Prostate gland (tissue), 2 donors: ENCODE data around the gene KLK11. TPM values are rescaled to one million over a fixed set of nuclear protein-coding genes. Genes with fewer than 3 reads are reported as not detected.

Experiments used
- DNase-seq: peaks from one replicate; pipeline ENCODE4 v3.0.0-alpha.2; 2019; ENCODE audit warnings: low spot score
- H3K27ac ChIP-seq, 2 donors: fragments of 200-600 bp; sonication (generic); 2 replicates each; pipeline ENCODE4 v1.5.1; 2017 to 2019
- H3K27me3 ChIP-seq: fragments of 200-600 bp; sonication (generic); replicated peaks from 2 replicates; pipeline ENCODE4 v1.5.1; 2019; ENCODE audit not compliant: insufficient read depth
- H3K36me3 ChIP-seq, 2 donors: fragments of 200-600 bp; sonication (generic); 1 replicate in 1 of 2; 2 replicates in 1 of 2; pipeline versions ENCODE4 v1.5.1 to v1.8.1; 2017 to 2019
- H3K4me1 ChIP-seq: fragments of 200-600 bp; sonication (generic); replicated peaks from 2 replicates; pipeline ENCODE4 v1.5.1; 2019
- H3K4me3 ChIP-seq, 2 donors: fragments of 200-600 bp; sonication (generic); 2 replicates each; pipeline ENCODE4 v1.5.1; 2017 to 2019
- H3K9me3 ChIP-seq: fragments of 200-600 bp; sonication (generic); 2 replicates; pipeline ENCODE4 v1.5.1; 2017
- CTCF ChIP-seq, 4 experiments: fragments of 200-600 bp in 2 of 4; fragments of 450-650 bp in 2 of 4; sonication (generic) in 2 of 4; IDR thresholded peaks; 1 replicate in 3 of 4; 2 replicates in 1 of 4; pipeline ENCODE4 v1.5.1; 2016 to 2019; ENCODE audit warnings: antibody characterized with exemption in 4 of 4, mild to moderate bottlenecking in 2 of 4, moderate library complexity in 2 of 4
- POLR2A ChIP-seq: fragments of 450-650 bp; IDR thresholded peaks from one replicate; pipeline ENCODE4 v1.6.1; 2016; ENCODE audit warnings: antibody characterized with exemption, mild to moderate bottlenecking
- POLR2AphosphoS5 ChIP-seq: sonication (generic); formaldehyde crosslinking; IDR thresholded peaks from one replicate; pipeline ENCODE4 v1.6.1; 2017; ENCODE audit warnings: antibody characterized with exemption
- WGBS: methylation state at CpG from one replicate; pipeline ENCODE4 v1.1.5; 2018; 5-methylcytosine and 5-hydroxymethylcytosine counted together
- intact Hi-C: fragments of 100-400 bp; cut with DNase I; formaldehyde crosslinking; loops from one replicate; pipeline ENCODE4 v1.14.2; 2022
- total RNA-seq, 2 donors: library from RNA; depleted of rRNA; stranded (reverse); fragments of >200 nt; gene quantifications; one replicate each; pipeline ENCODE4 v1.1.0, GENCODE V29; 2016

The KLK11 gene
- total RNA-seq, 2 donors from 2014 or later: 67.7 to 315 TPM

- H3K27ac ChIP-seq: no peak overlapping the region
- no peak for TF ChIP-seq CTCF (IDR thresholded peaks at IDR 0.05)
- TF ChIP-seq POLR2A: no peak
- no peak for TF ChIP-seq POLR2AphosphoS5
- no peaks in the 10 kb centered on the region for H3K36me3 ChIP-seq
- peaks cover 18% of the 10 kb centered on the region for H3K27me3 ChIP-seq
- intact Hi-C loops: no loop called here
- no peaks in the 10 kb centered on the region for H3K4me1 ChIP-seq
- WGBS: 88% methylated on average over 7 of the region's 7 CpGs
- DNase-seq: no peak
- H3K4me3 ChIP-seq: no peak overlapping the region
- no peaks in the 10 kb centered on the region for H3K9me3 ChIP-seq
Measured at GRCh38 chr19:51003316-51003715, 23.1 kb downstream of the KLK11 start.

- no peaks in the 10 kb centered on the region for H3K36me3 ChIP-seq
- 67% methylated on average over 42 of the region's 42 CpGs for WGBS
- no peaks in the 10 kb centered on the region for H3K4me1 ChIP-seq
- no peak for TF ChIP-seq POLR2AphosphoS5
- TF ChIP-seq POLR2A: no peak
- TF ChIP-seq CTCF (IDR thresholded peaks at IDR 0.05): no peak
- intact Hi-C loops: no loop called here
- no peak overlapping the region for H3K4me3 ChIP-seq
- peaks cover 18% of the 10 kb centered on the region for H3K27me3 ChIP-seq
- H3K9me3 ChIP-seq: no peaks in the 10 kb centered on the region
- no peak overlapping the region for H3K27ac ChIP-seq
- no peak for DNase-seq
Measured at GRCh38 chr19:51002542-51003311, 23.7 kb downstream of the KLK11 start.

DNA sequence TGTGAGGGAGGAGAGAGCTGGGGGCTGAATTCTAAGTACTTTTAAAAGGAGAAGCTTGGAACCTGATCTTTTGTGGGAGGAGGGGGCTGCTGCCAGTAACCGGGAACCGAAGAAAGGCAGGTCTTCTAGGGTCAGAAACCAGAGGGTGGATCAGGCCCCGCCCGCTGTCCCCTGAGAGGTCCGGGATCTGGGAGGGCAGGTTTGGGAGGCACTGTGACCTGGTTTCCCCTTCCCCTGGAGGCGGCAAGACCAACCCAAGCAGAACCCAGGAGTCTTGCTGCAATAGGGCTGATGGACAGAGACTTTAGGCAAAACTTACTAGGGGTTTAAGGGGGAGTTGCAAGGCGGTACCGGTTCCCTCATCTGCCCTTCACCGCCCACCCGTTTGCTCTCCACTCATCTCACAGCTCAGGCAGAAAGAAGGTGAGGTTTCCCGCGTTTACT, 24.3 kb downstream of the KLK11 start:
- peaks cover 18% of the 10 kb centered on the region for H3K27me3 ChIP-seq
- H3K9me3 ChIP-seq: no peaks in the 10 kb centered on the region
- no peak for TF ChIP-seq CTCF (IDR thresholded peaks at IDR 0.05)
- TF ChIP-seq POLR2A: no peak
- no peak for TF ChIP-seq POLR2AphosphoS5
- no peaks in the 10 kb centered on the region for H3K4me1 ChIP-seq
- no peak overlapping the region for H3K4me3 ChIP-seq
- no peaks in the 10 kb centered on the region for H3K36me3 ChIP-seq
- intact Hi-C loops: no loop called here
- DNase-seq: no peak
- WGBS: 31% methylated on average over 12 of the region's 12 CpGs
- H3K27ac ChIP-seq: no peak overlapping the region

DNA sequence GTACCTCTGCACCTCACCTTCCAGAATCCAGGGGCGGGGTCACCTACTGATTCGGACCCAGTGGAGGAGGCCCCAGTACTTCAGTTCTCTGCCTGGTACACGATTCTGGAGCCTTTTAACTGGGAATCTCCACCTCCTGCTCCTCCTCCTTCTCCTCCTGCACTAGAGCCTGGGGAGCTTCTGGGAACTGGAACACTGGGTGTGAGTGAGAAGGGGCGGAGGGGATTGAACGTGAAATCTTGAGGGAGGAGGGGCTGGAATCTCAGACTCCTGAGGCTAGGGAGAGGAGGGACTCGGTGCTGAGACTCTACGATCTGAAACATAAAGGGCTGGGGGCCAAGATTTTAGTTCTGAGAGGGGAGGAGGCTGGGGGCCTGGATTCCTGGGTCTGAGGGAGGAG, 24.9 kb downstream of the KLK11 start, which contains the start of gene KLK8:
KLK8 (minus strand) TSS at position 90 of the 400 bp plus-strand sequence. CDS start 437 bp downstream, outside the sequence.
- no peak for DNase-seq
- Histone ChIP-seq H3K4me3 (no peak within 1 kb of the TSS), H3K9me3 (no peaks in the 10 kb centered on the region), H3K27ac (no peak within 1 kb of the TSS), H3K27me3 (peaks cover 13% of the 10 kb centered on the region), H3K4me1 (no peaks in the 10 kb centered on the region), H3K36me3 (no peaks in the 10 kb centered on the region)
- TF ChIP-seq POLR2A: no peak
- no peak for TF ChIP-seq POLR2AphosphoS5
- TF ChIP-seq CTCF (IDR thresholded peaks at IDR 0.05): no peak
- intact Hi-C loops: no loop called here
- 24% methylated on average over 7 of the region's 7 CpGs for WGBS

GRCh38 chr19:51000981-51001380, 25.4 kb downstream of the KLK11 start:
- Histone ChIP-seq H3K9me3 (no peaks in the 10 kb centered on the region), H3K27me3 (peaks cover 13% of the 10 kb centered on the region), H3K27ac (no peak overlapping the region), H3K4me3 (no peak overlapping the region), H3K36me3 (no peaks in the 10 kb centered on the region), H3K4me1 (no peaks in the 10 kb centered on the region)
- TF ChIP-seq POLR2AphosphoS5 (no peak), POLR2A (no peak), CTCF (IDR thresholded peaks at IDR 0.05) (no peak)
- WGBS: 23% methylated on average over 16 of the region's 16 CpGs
- no peak for DNase-seq
- intact Hi-C loops: no loop called here
